ENCODE measurements around the gene ATP5F1E.
"Not testable (repeated sequence)": the region's sequence is repeated elsewhere in the genome, so short reads cannot be mapped to it uniquely, and the experiment has no call there.

ATP5F1E gene

DNA sequence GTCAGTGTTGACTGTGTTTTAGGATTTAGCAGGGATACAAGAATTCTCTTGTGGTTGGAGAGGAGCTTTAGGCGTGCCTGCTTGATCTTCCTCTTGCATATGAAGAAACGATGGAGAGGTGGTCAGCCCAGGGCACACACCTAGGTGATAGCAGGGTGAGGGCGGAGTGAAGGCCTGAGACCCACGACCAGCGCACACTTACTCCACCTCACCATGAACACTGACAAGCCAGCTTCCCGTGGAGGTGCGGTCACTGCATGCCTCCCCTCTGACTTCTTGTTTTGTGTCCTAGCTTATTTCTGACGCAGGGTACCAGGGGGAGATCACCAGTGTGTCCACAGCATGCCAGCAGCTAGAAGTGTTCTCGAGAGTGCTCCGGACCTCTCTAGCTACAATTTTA, 42.9 kb downstream of the ATP5F1E start:
- H3K4me3 ChIP-seq (ENCODE audit: low read length in 2 of 2), result no peak overlapping the region
- peaks cover 7% of the 10 kb centered on the region for H3K4me1 ChIP-seq (ENCODE audit: control insufficient read depth, insufficient read depth, low read length)
- H3K27me3 ChIP-seq (ENCODE audit: control insufficient read depth in 1 of 2, insufficient read depth in 2 of 2, low read length in 2 of 2), result no peaks in the 10 kb centered on the region
- no peak overlapping the region for H3K9ac ChIP-seq (ENCODE audit: low read length in 2 of 2)
- peaks cover 64 to 70% of the 10 kb centered on the region in 2 donors for H3K36me3 ChIP-seq (ENCODE audit: control insufficient read depth in 2 of 2, insufficient read depth in 2 of 2, low read length in 2 of 2)
- no peak overlapping the region for H3K27ac ChIP-seq (ENCODE audit: low read length)
- no peaks in the 10 kb centered on the region for H3K9me3 ChIP-seq (ENCODE audit: control insufficient read depth in 2 of 2, low read length in 2 of 2)

DNA sequence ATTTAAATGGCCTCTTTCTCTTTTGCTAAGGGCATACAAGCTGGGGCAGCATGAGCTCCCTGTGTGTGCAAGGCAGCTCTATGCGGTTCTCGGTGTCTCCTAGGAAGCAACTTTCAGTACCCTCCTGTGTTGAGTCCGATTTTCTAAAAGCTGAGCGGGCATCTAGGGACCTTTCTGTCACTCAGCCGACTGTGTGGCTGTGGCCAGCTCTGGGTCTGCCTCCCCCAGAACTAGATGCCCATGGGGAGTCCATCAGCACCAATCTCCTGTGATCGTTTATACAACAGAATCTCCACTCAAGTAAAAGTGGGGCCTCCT, 43.6 kb downstream of the ATP5F1E start:
- peaks cover 58 to 65% of the 10 kb centered on the region in 2 donors for H3K36me3 ChIP-seq (ENCODE audit: control insufficient read depth in 2 of 2, insufficient read depth in 2 of 2, low read length in 2 of 2)
- no peak overlapping the region for H3K9ac ChIP-seq (ENCODE audit: low read length in 2 of 2)
- no peaks in the 10 kb centered on the region for H3K9me3 ChIP-seq (ENCODE audit: control insufficient read depth in 2 of 2, low read length in 2 of 2)
- H3K4me1 ChIP-seq (ENCODE audit: control insufficient read depth, insufficient read depth, low read length), result peaks cover 14% of the 10 kb centered on the region
- no peak overlapping the region for H3K27ac ChIP-seq (ENCODE audit: low read length)
- no peak overlapping the region for H3K4me3 ChIP-seq (ENCODE audit: low read length in 2 of 2)
- H3K27me3 ChIP-seq (ENCODE audit: control insufficient read depth in 1 of 2, insufficient read depth in 2 of 2, low read length in 2 of 2), result no peaks in the 10 kb centered on the region

DNA sequence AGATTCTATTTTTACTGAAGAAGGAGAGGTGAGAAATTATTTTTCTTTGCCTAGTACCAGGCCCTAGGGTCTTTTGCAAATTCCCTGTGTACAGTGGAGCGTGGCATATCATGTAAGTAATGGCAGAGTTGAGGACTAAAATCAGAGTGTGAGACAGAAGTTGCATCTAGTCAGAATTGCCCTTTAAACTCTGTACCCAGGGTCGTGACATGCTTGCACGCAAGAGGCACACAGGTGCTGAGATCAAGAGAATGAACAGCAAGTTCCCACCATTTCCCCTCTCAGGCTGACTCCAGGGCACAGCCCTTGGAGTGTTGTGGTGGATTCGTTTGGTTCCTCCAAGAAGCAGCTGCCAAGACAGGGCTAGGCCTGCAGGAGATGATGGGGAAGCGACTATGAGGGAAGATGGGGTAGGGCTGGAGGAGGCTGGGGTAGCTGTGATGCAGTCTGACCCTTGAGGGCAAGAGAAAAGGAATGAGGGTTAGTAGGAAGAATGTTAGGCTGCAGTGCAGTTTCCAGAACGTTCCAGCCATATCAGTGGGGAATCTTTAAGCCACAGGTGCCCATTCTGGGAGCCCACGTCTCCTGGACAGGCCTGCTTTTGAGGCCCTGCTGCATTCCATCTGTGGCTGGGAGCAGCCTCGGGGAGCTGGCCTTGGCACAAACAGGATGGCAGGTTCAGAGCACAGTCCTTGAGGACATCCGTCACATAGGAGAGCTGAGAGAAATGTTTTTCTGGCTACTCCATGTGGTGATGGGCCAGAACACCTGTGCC, 44.2 kb downstream of the ATP5F1E start:
- Histone ChIP-seq H3K9me3 (ENCODE audit: control insufficient read depth in 2 of 2, low read length in 2 of 2) (no peaks in the 10 kb centered on the region), H3K27me3 (ENCODE audit: control insufficient read depth in 1 of 2, insufficient read depth in 2 of 2, low read length in 2 of 2) (no peaks in the 10 kb centered on the region), H3K4me1 (ENCODE audit: control insufficient read depth, insufficient read depth, low read length) (peaks cover 15% of the 10 kb centered on the region), H3K9ac (ENCODE audit: low read length in 2 of 2) (no peak overlapping the region), H3K27ac (ENCODE audit: low read length) (peak overlapping the region; percentile 2), H3K4me3 (ENCODE audit: low read length in 2 of 2) (no peak overlapping the region), H3K36me3 (ENCODE audit: control insufficient read depth in 2 of 2, insufficient read depth in 2 of 2, low read length in 2 of 2) (peaks cover 54 to 59% of the 10 kb centered on the region in 2 donors)

- no peak overlapping the region for H3K9ac ChIP-seq (ENCODE audit: low read length in 2 of 2)
- no peaks in the 10 kb centered on the region for H3K9me3 ChIP-seq (ENCODE audit: control insufficient read depth in 2 of 2, low read length in 2 of 2)
- H3K36me3 ChIP-seq (ENCODE audit: control insufficient read depth in 2 of 2, insufficient read depth in 2 of 2, low read length in 2 of 2), result peaks cover 48 to 50% of the 10 kb centered on the region in 2 donors
- H3K27ac ChIP-seq (ENCODE audit: low read length), result peak overlapping the region; percentile 2
- no peaks in the 10 kb centered on the region for H3K27me3 ChIP-seq (ENCODE audit: control insufficient read depth in 1 of 2, insufficient read depth in 2 of 2, low read length in 2 of 2)
- H3K4me3 ChIP-seq (ENCODE audit: low read length in 2 of 2), result no peak overlapping the region
- peaks cover 24% of the 10 kb centered on the region for H3K4me1 ChIP-seq (ENCODE audit: control insufficient read depth, insufficient read depth, low read length)
Measured at GRCh38 chr20:58986968-58987517, 45.1 kb downstream of the ATP5F1E start.

GRCh38 chr20:58986286-58986967, 45.7 kb downstream of the ATP5F1E start:
- peaks cover 44 to 45% of the 10 kb centered on the region in 2 donors for H3K36me3 ChIP-seq (ENCODE audit: control insufficient read depth in 2 of 2, insufficient read depth in 2 of 2, low read length in 2 of 2)

GRCh38 chr20:58985656-58986055, 46.5 kb downstream of the ATP5F1E start:
- Histone ChIP-seq H3K4me3 (ENCODE audit: low read length in 2 of 2) (no peak overlapping the region), H3K36me3 (ENCODE audit: control insufficient read depth in 2 of 2, insufficient read depth in 2 of 2, low read length in 2 of 2) (peaks cover 36 to 39% of the 10 kb centered on the region in 2 donors), H3K9me3 (ENCODE audit: control insufficient read depth in 2 of 2, low read length in 2 of 2) (no peaks in the 10 kb centered on the region), H3K27me3 (ENCODE audit: control insufficient read depth in 1 of 2, insufficient read depth in 2 of 2, low read length in 2 of 2) (no peaks in the 10 kb centered on the region), H3K27ac (ENCODE audit: low read length) (no peak overlapping the region), H3K9ac (ENCODE audit: low read length in 2 of 2) (no peak overlapping the region), H3K4me1 (ENCODE audit: control insufficient read depth, insufficient read depth, low read length) (peaks cover 27% of the 10 kb centered on the region)

More at GRCh38 chr20:58986286-58986967, 45.7 kb downstream of the ATP5F1E start:
- Histone ChIP-seq H3K4me1 (ENCODE audit: control insufficient read depth, insufficient read depth, low read length) (peaks cover 27% of the 10 kb centered on the region), H3K27me3 (ENCODE audit: control insufficient read depth in 1 of 2, insufficient read depth in 2 of 2, low read length in 2 of 2) (no peaks in the 10 kb centered on the region), H3K4me3 (ENCODE audit: low read length in 2 of 2) (no peak overlapping the region), H3K9ac (ENCODE audit: low read length in 2 of 2) (no peak overlapping the region), H3K9me3 (ENCODE audit: control insufficient read depth in 2 of 2, low read length in 2 of 2) (no peaks in the 10 kb centered on the region), H3K27ac (ENCODE audit: low read length) (no peak overlapping the region)

- H3K27ac ChIP-seq (ENCODE audit: low read length), result no peak overlapping the region
- no peak overlapping the region for H3K4me3 ChIP-seq (ENCODE audit: low read length in 2 of 2)
- no peaks in the 10 kb centered on the region for H3K9me3 ChIP-seq (ENCODE audit: control insufficient read depth in 2 of 2, low read length in 2 of 2)
- H3K4me1 ChIP-seq (ENCODE audit: control insufficient read depth, insufficient read depth, low read length), result peaks cover 27% of the 10 kb centered on the region
- no peak overlapping the region for H3K9ac ChIP-seq (ENCODE audit: low read length in 2 of 2)
- H3K36me3 ChIP-seq (ENCODE audit: control insufficient read depth in 2 of 2, insufficient read depth in 2 of 2, low read length in 2 of 2), result peaks cover 30 to 33% of the 10 kb centered on the region in 2 donors
- no peaks in the 10 kb centered on the region for H3K27me3 ChIP-seq (ENCODE audit: control insufficient read depth in 1 of 2, insufficient read depth in 2 of 2, low read length in 2 of 2)
Measured at GRCh38 chr20:58984691-58985090, 47.4 kb downstream of the ATP5F1E start.

- not testable (repeated sequence) for H3K9ac ChIP-seq (ENCODE audit: low read length in 2 of 2); H3K27ac ChIP-seq (ENCODE audit: low read length); H3K9me3 ChIP-seq (ENCODE audit: control insufficient read depth in 2 of 2, low read length in 2 of 2); H3K4me3 ChIP-seq (ENCODE audit: low read length in 2 of 2); H3K27me3 ChIP-seq (ENCODE audit: control insufficient read depth in 1 of 2, insufficient read depth in 2 of 2, low read length in 2 of 2)
- Histone ChIP-seq H3K36me3 (ENCODE audit: control insufficient read depth in 2 of 2, insufficient read depth in 2 of 2, low read length in 2 of 2) (peaks cover 14 to 17% of the 10 kb centered on the region in 2 donors), H3K4me1 (ENCODE audit: control insufficient read depth, insufficient read depth, low read length) (peaks cover 27% of the 10 kb centered on the region)
Measured at GRCh38 chr20:58983115-58983468, 49.0 kb downstream of the ATP5F1E start.

DNA sequence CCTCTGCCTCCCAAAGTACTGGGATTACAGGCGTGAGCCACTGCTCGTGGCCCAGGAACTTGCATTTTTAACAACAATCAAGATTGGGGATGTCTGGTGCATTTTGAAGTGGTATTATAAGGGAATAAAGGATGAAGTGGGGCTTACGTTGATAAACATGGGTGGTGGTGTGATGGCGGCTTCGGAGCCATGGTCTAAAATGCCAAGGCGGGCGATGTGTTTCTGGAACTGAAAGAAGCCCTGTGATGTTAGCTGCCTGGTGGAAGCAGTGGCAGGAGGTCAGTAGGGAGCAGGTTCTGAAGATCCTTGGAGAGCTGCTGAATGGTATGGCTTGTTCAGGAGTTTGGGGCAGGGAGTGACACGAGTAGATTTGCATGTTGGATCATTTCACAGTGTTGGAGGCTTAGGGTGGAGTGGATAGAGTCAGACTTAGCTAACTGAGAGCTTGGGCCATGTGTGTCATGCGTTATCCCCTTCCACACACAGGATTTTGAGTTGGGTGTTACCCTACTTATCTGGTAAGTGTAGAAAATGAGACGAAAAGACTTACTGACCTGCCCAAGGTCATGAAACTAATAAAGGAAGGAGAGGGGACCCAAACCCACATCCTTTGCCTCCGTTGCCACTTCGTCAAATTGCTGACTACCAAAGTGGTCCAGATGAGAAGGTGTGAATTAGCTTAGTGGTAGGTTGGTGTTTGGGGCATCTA, 49.6 kb downstream of the ATP5F1E start:
- H3K27ac ChIP-seq (ENCODE audit: low read length), result no peak overlapping the region
- peak overlapping the region; percentile 85 to 94 for H3K4me3 ChIP-seq (ENCODE audit: low read length in 2 of 2)
- H3K4me1 ChIP-seq (ENCODE audit: control insufficient read depth, insufficient read depth, low read length), result peaks cover 27% of the 10 kb centered on the region
- peaks cover 8 to 11% of the 10 kb centered on the region in 2 donors for H3K36me3 ChIP-seq (ENCODE audit: control insufficient read depth in 2 of 2, insufficient read depth in 2 of 2, low read length in 2 of 2)
- no peaks in the 10 kb centered on the region for H3K9me3 ChIP-seq (ENCODE audit: control insufficient read depth in 2 of 2, low read length in 2 of 2)
- no peaks in the 10 kb centered on the region for H3K27me3 ChIP-seq (ENCODE audit: control insufficient read depth in 1 of 2, insufficient read depth in 2 of 2, low read length in 2 of 2)
- no peak overlapping the region for H3K9ac ChIP-seq (ENCODE audit: low read length in 2 of 2)

- Histone ChIP-seq H3K4me3 (ENCODE audit: low read length in 2 of 2) (peak overlapping the region; percentile 85 to 94), H3K27me3 (ENCODE audit: control insufficient read depth in 1 of 2, insufficient read depth in 2 of 2, low read length in 2 of 2) (no peaks in the 10 kb centered on the region), H3K9me3 (ENCODE audit: control insufficient read depth in 2 of 2, low read length in 2 of 2) (no peaks in the 10 kb centered on the region), H3K9ac (ENCODE audit: low read length in 2 of 2) (peak overlapping the region; percentile 73 to 82), H3K27ac (ENCODE audit: low read length) (no peak overlapping the region), H3K36me3 (ENCODE audit: control insufficient read depth in 2 of 2, insufficient read depth in 2 of 2, low read length in 2 of 2) (peaks cover 2 to 4% of the 10 kb centered on the region in 2 donors), H3K4me1 (ENCODE audit: control insufficient read depth, insufficient read depth, low read length) (peaks cover 27% of the 10 kb centered on the region)
Measured at GRCh38 chr20:58981628-58982364, 50.3 kb downstream of the ATP5F1E start.

All from stomach smooth muscle (tissue), 2 donors.